Measurements from ENCODE around the gene R3HDM2. TPM values are rescaled to one million over a fixed set of nuclear protein-coding genes. Genes with fewer than 3 reads are reported as not detected.

Gene R3HDM2
- total and polyA plus RNA-seq, 12 donors = 21.9 to 91.9 (median 43.2) TPM

GRCh38 chr12:57473392-57473791 lies 42.5 kb upstream of the R3HDM2 start:
- TF ChIP-seq, protein P1, sequence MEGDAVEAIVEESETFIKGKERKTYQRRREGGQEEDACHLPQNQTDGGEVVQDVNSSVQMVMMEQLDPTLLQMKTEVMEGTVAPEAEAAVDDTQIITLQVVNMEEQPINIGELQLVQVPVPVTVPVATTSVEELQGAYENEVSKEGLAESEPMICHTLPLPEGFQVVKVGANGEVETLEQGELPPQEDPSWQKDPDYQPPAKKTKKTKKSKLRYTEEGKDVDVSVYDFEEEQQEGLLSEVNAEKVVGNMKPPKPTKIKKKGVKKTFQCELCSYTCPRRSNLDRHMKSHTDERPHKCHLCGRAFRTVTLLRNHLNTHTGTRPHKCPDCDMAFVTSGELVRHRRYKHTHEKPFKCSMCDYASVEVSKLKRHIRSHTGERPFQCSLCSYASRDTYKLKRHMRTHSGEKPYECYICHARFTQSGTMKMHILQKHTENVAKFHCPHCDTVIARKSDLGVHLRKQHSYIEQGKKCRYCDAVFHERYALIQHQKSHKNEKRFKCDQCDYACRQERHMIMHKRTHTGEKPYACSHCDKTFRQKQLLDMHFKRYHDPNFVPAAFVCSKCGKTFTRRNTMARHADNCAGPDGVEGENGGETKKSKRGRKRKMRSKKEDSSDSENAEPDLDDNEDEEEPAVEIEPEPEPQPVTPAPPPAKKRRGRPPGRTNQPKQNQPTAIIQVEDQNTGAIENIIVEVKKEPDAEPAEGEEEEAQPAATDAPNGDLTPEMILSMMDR (IDR thresholded peaks at IDR 0.05) = no peak
- no peak for TF ChIP-seq POLR2A (IDR thresholded peaks at IDR 0.05)
- H3K4me3 ChIP-seq = no peak overlapping the region
- no peak for DNase-seq
- H3K27me3 ChIP-seq = peaks cover 26% of the 10 kb centered on the region
- H3K9me3 ChIP-seq (replicated peaks in 1 of 3) = no peaks in the 10 kb centered on the region
- intact Hi-C loops (cut with DNase I) = no loop called here
- H3K36me3 ChIP-seq (replicated peaks in 1 of 2) = no peaks in the 10 kb centered on the region
- 45 to 54% (median 46%) methylated on average over 3 of the region's 3 CpGs for WGBS, 4 donors
- H3K27ac ChIP-seq = no peak overlapping the region
- H3K4me1 ChIP-seq (replicated peaks in 1 of 2) = peaks cover 11 to 14% of the 10 kb centered on the region in 2 donors

GRCh38 chr12:57472391-57472790 lies 41.5 kb upstream of the R3HDM2 start:
- 68 to 92% (median 79%) methylated on average over 3 of the region's 3 CpGs for WGBS, 4 donors
- Histone ChIP-seq H3K9me3 (replicated peaks in 1 of 3) (no peaks in the 10 kb centered on the region), H3K27ac (no peak overlapping the region), H3K36me3 (replicated peaks in 1 of 2) (no peaks in the 10 kb centered on the region), H3K4me3 (no peak overlapping the region), H3K4me1 (replicated peaks in 1 of 2) (peaks cover 11 to 14% of the 10 kb centered on the region in 2 donors), H3K27me3 (peaks cover 26% of the 10 kb centered on the region)
- TF ChIP-seq, protein P1 (IDR thresholded peaks at IDR 0.05) = no peak
- no peak for TF ChIP-seq POLR2A (IDR thresholded peaks at IDR 0.05)
- intact Hi-C loops (cut with DNase I) = no loop called here
- DNase-seq = no peak

DNA sequence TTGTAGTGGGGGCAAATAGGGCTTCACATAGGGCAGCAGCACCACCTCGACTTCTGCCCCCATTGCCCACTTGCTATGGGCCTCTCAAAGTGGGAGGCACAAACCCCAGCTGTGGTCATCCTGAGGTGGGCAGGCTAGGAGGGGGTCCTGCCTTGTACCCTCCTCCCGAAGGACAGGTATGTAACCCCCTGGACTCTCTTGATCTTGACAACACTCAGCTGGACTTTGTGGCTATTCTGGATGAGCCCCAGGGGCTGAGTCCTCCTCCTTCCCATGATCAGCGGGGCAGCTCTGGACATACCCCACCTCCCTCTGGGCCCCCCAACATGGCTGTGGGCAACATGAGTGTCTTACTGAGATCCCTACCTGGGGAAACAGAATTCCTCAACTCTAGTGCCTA lies 40.8 kb upstream of the R3HDM2 start:
- H3K27ac ChIP-seq = no peak overlapping the region
- TF ChIP-seq POLR2A (IDR thresholded peaks at IDR 0.05) = no peak
- TF ChIP-seq, protein P1 (IDR thresholded peaks at IDR 0.05) = no peak
- H3K27me3 ChIP-seq = peaks cover 26% of the 10 kb centered on the region
- WGBS, 4 donors = 77 to 100% (median 82%) methylated on average over 1 to 3 of the region's 3 CpGs
- H3K36me3 ChIP-seq (replicated peaks in 1 of 2) = no peaks in the 10 kb centered on the region
- no peak for DNase-seq
- no peaks in the 10 kb centered on the region for H3K9me3 ChIP-seq (replicated peaks in 1 of 3)
- intact Hi-C loops (cut with DNase I) = no loop called here
- no peak overlapping the region for H3K4me3 ChIP-seq
- H3K4me1 ChIP-seq (replicated peaks in 1 of 2) = peaks cover 11 to 14% of the 10 kb centered on the region in 2 donors

GRCh38 chr12:57470970-57471656 lies 40.3 kb upstream of the R3HDM2 start:
- DNase-seq = no peak
- Histone ChIP-seq H3K27me3 (peaks cover 23% of the 10 kb centered on the region), H3K27ac (no peak overlapping the region), H3K4me1 (replicated peaks in 1 of 2) (peaks cover 10 to 12% of the 10 kb centered on the region in 2 donors), H3K9me3 (replicated peaks in 1 of 3) (no peaks in the 10 kb centered on the region), H3K36me3 (replicated peaks in 1 of 2) (no peaks in the 10 kb centered on the region), H3K4me3 (no peak overlapping the region)
- 75 to 89% (median 82%) methylated on average over 4 of the region's 4 CpGs for WGBS, 4 donors
- intact Hi-C loops (cut with DNase I) = no loop called here
- TF ChIP-seq POLR2A (IDR thresholded peaks at IDR 0.05) = no peak
- TF ChIP-seq, protein P1 (IDR thresholded peaks at IDR 0.05) = no peak

Data from adrenal gland (tissue), 12 donors.